ENCODE data around the gene ATXN3L.

DNA sequence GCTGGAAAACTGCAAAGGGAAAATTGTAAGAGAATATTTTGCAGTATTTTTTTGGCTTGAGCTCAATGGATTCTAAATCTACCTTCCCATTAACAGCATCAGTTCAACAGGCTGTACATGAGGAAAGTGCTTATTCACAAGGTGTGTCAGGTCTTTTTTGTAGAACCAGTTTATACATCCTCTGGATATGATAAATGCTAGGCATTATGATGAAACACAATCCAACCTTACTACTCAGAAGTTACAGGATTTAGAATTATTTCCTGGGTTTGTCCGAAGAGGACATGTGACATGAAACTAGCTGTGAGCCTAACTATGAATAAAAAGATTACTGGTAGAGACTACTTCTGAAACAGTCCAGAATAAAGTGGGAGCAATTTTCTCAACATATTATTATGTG, 49.5 kb downstream of the ATXN3L start:
- TF ChIP-seq, protein P1, sequence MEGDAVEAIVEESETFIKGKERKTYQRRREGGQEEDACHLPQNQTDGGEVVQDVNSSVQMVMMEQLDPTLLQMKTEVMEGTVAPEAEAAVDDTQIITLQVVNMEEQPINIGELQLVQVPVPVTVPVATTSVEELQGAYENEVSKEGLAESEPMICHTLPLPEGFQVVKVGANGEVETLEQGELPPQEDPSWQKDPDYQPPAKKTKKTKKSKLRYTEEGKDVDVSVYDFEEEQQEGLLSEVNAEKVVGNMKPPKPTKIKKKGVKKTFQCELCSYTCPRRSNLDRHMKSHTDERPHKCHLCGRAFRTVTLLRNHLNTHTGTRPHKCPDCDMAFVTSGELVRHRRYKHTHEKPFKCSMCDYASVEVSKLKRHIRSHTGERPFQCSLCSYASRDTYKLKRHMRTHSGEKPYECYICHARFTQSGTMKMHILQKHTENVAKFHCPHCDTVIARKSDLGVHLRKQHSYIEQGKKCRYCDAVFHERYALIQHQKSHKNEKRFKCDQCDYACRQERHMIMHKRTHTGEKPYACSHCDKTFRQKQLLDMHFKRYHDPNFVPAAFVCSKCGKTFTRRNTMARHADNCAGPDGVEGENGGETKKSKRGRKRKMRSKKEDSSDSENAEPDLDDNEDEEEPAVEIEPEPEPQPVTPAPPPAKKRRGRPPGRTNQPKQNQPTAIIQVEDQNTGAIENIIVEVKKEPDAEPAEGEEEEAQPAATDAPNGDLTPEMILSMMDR (conservative IDR thresholded peaks at IDR 0.05; ENCODE audit: low read depth, low read length): no peak
- TF ChIP-seq EZH2 (IDR thresholded peaks at IDR 0.05; ENCODE audit: low read length, unreplicated experiment): no peak

Data from PC-3 (cell line).